Cardiac fibroblast (primary cell): ENCODE results near the gene SLC26A1.

ENCODE experiments used
- DNase-seq, 2 donors: peaks; one replicate each; pipeline versions ENCODE4 v3.0.0 to v3.0.0-alpha.2; 2010; ENCODE audit warnings: low read depth in 2 of 2
- H3K4me3 ChIP-seq, 2 donors: replicated peaks in 1 of 2; 1 replicate in 1 of 2; 2 replicates in 1 of 2; pipeline ENCODE4 v1.5.1; 2011; ENCODE audit warnings: low read depth in 2 of 2, low read length in 2 of 2, mild to moderate bottlenecking in 2 of 2, moderate library complexity in 1 of 2
- CTCF ChIP-seq: IDR thresholded peaks from one replicate; pipeline ENCODE4 v1.5.1; 2011; ENCODE audit warnings: low read depth, mild to moderate bottlenecking, low read length, inconsistent platforms

Gene SLC26A1

GRCh38 chr4:1013225-1014073 is 20.2 kb upstream of the SLC26A1 start:
- no peak overlapping the region for H3K4me3 ChIP-seq
- TF ChIP-seq CTCF: no peak
- DNase-seq: no peak

- H3K4me3 ChIP-seq: peak overlapping the region; percentile 39 to 61
- no peak for TF ChIP-seq CTCF
- DNase-seq: peak in 1 of 2 donors; percentile 27
Measured at GRCh38 chr4:1012034-1012739, 19.0 kb upstream of the SLC26A1 start.

- TF ChIP-seq CTCF: no peak
- peak overlapping the region in 1 of 2 donors; percentile 39 for H3K4me3 ChIP-seq
- no peak for DNase-seq
Measured at GRCh38 chr4:1011666-1012033, 18.4 kb upstream of the SLC26A1 start.

- peak; percentile 84 to 93 for DNase-seq
- peak within 1 kb of the TSS; percentile 49 to 61 for H3K4me3 ChIP-seq
- no peak for TF ChIP-seq CTCF
Measured at GRCh38 chr4:1011022-1011665, 17.9 kb upstream of the SLC26A1 start, which contains the start of gene FGFRL1. FGFRL1 (plus strand) TSS chr4:1011626; CDS start chr4:1012486, 860 bp downstream.

GRCh38 chr4:1010395-1011021 is 17.3 kb upstream of the SLC26A1 start:
- no peak for TF ChIP-seq CTCF
- peak overlapping the region; percentile 19 to 49 for H3K4me3 ChIP-seq
- peak; percentile 90 to 91 for DNase-seq
